HEK293T (cell line): ENCODE measurements around the gene ZNF296.

Experiments used
- CTCF ChIA-PET: fragments of 350-600 bp; formaldehyde crosslinking; extraction: SDS; loops from one replicate; lab custom pipeline; 2021; ENCODE audit warnings: antibody characterized with exemption, inconsistent platforms; lab: Yijun Ruan, JAX
- POLR2A ChIA-PET: fragments of 350-600 bp; formaldehyde crosslinking; extraction: SDS; loops from one replicate; lab custom pipeline; 2020; ENCODE audit warnings: antibody characterized with exemption, inconsistent platforms; lab: Yijun Ruan, JAX
- DNase-seq: peaks from one replicate; pipeline ENCODE4 v3.0.0; 2012; ENCODE audit warnings: mixed read lengths; ENCODE audit errors: extremely low spot score
- ARNT ChIP-seq: fragments of 450-650 bp; IDR thresholded peaks from 2 replicates; pipeline ENCODE4 v1.6.1; 2017; ENCODE audit warnings: mild to moderate bottlenecking
- BHLHE40 ChIP-seq: fragments of 450-650 bp; IDR thresholded peaks from 2 replicates; pipeline ENCODE4 v1.6.1; 2016; ENCODE audit warnings: mild to moderate bottlenecking, moderate library complexity, borderline replicate concordance
- CTBP1 ChIP-seq: fragments of 450-650 bp; IDR thresholded peaks from 2 replicates; pipeline ENCODE4 v1.6.1; 2016; ENCODE audit warnings: borderline replicate concordance
- ELF4 ChIP-seq: fragments of 450-650 bp; IDR thresholded peaks from 2 replicates; pipeline ENCODE4 v1.6.1; 2017; ENCODE audit warnings: antibody characterized with exemption
- FOXA1 ChIP-seq: fragments of 450-650 bp; IDR thresholded peaks from 2 replicates; pipeline ENCODE4 v1.6.1; 2016; ENCODE audit warnings: mild to moderate bottlenecking
- FOXK2 ChIP-seq: fragments of 450-650 bp; IDR thresholded peaks from 2 replicates; pipeline ENCODE4 v1.6.1; 2016; ENCODE audit warnings: mild to moderate bottlenecking
- FOXM1 ChIP-seq: fragments of 450-650 bp; IDR thresholded peaks from 2 replicates; pipeline ENCODE4 v1.6.1; 2017; ENCODE audit warnings: mild to moderate bottlenecking, borderline replicate concordance
- HDGF ChIP-seq: fragments of 450-650 bp; IDR thresholded peaks from 2 replicates; pipeline ENCODE4 v1.6.1; 2017; ENCODE audit warnings: antibody characterized with exemption, borderline replicate concordance
- L3MBTL2 ChIP-seq: fragments of 450-650 bp; conservative IDR thresholded peaks from 2 replicates; pipeline ENCODE4 v1.6.1; 2016; ENCODE audit warnings: mild to moderate bottlenecking
- LEF1 ChIP-seq: fragments of 450-650 bp; IDR thresholded peaks from 2 replicates; pipeline ENCODE4 v1.6.1; 2017; ENCODE audit warnings: mild to moderate bottlenecking, borderline replicate concordance
- NFRKB ChIP-seq: fragments of 450-650 bp; IDR thresholded peaks from 2 replicates; pipeline ENCODE4 v1.6.1; 2016; ENCODE audit warnings: mild to moderate bottlenecking, moderate library complexity
- SP1 ChIP-seq: fragments of 450-650 bp; IDR thresholded peaks from 2 replicates; pipeline ENCODE4 v1.6.1; 2017
- SUZ12 ChIP-seq: fragments of 450-650 bp; IDR thresholded peaks from 2 replicates; pipeline ENCODE4 v1.6.1; 2016; ENCODE audit warnings: mild to moderate bottlenecking
- TARDBP ChIP-seq: fragments of 450-650 bp; IDR thresholded peaks from 2 replicates; pipeline ENCODE4 v1.6.1; 2016
- ZNF384 ChIP-seq: fragments of 450-650 bp; IDR thresholded peaks from 2 replicates; pipeline ENCODE4 v1.6.1; 2016
- TF ChIP-seq, protein P1 (sequence below): fragments of 450-650 bp; IDR thresholded peaks from 2 replicates; pipeline ENCODE4 v1.6.1; 2016

Gene ZNF296

DNA sequence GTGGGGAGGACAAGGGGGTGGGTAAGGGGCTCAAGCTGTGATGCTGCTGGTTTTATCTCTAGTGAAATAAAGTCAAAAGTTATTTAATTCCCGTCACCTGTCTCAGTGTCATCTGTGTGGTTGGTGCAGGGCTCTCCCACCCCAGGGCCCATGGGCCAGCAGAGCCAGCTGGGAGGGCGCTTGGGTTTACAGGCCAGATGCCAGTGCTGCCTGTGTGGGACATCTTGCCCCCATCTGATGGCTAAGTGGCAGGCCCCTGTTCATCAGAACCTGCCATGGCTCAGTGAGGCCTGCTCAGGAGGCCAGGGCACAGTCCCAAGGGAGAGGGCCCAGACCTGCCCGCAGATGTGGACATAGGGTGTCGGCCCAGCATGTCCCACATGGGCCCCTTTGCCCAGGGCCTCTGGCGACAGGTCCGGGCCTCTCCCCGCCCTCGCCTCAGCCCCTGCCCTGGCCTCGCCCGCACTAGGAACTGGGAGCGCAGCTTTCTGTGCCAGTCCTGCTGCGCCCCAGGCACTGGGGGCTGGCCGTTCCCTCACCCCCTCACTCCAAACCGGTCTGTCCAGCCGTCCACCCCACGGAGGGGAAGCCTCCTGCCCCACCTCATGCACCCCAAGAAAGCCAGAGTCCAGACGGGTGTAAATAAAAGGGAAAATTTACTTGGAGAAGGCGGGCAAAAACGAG lies 5.3 kb downstream of the ZNF296 start:
- TF ChIP-seq FOXA1, result no peak
- TF ChIP-seq HDGF, result no peak
- no peak for TF ChIP-seq FOXM1
- TF ChIP-seq SP1, result no peak
- ChIA-PET CTCF (no interaction called here), POLR2A (no interaction called here)
- DNase-seq, result no peak

- POLR2A ChIA-PET, result no interaction called here
- TF ChIP-seq FOXA1 (no peak), CTBP1 (no peak)
- DNase-seq, result no peak
- CTCF ChIA-PET, result no interaction called here
These were observed 6.1 kb downstream of the ZNF296 start for GRCh38 chr19:45070214-45070613.

DNA sequence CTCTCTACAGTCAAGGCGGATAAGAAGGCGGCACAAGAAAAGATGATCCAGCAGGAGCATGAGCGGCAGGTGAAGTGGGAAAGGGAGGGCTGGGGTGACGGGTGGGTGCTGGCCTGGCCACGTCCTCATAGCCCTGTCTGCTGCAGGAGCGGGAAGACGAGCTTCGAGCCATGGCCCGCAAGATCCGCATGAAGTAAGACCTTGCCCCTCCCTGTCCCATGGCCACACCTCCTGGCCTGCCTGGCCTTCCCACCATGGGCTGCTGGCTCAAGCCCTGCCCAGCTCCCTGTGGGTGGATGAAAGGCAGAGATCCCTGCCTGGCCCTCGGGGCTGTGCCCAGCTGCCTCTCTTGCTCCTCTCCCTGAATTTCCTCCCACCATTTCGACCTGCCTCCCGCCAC lies 7.2 kb downstream of the ZNF296 start:
- TF ChIP-seq ZNF384 (no peak), ELF4 (no peak), CTBP1 (no peak), BHLHE40 (no peak), FOXA1 (no peak), TARDBP (no peak), L3MBTL2 (no peak), ARNT (no peak), SP1 (no peak), NFRKB (no peak), HDGF (no peak), SUZ12 (no peak), FOXM1 (no peak), FOXK2 (no peak)
- TF ChIP-seq, protein P1, sequence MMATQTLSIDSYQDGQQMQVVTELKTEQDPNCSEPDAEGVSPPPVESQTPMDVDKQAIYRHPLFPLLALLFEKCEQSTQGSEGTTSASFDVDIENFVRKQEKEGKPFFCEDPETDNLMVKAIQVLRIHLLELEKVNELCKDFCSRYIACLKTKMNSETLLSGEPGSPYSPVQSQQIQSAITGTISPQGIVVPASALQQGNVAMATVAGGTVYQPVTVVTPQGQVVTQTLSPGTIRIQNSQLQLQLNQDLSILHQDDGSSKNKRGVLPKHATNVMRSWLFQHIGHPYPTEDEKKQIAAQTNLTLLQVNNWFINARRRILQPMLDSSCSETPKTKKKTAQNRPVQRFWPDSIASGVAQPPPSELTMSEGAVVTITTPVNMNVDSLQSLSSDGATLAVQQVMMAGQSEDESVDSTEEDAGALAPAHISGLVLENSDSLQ, result no peak
- POLR2A ChIA-PET, result interaction anchor here (1.1 to 1.2 kb wide), 2 partner anchors 10 to 23 kb away, joined by 4 to 5 read pairs; partner anchors contain the start of genes GEMIN7 and PPP1R37
- DNase-seq, result no peak
- CTCF ChIA-PET, result interaction anchor here (1.3 kb wide), 1 partner anchor 10 kb away, joined by 5 read pairs; no protein-coding TSS in a partner anchor

GRCh38 chr19:45068041-45068440 lies 8.2 kb downstream of the ZNF296 start:
- DNase-seq, result no peak
- CTCF ChIA-PET, result interaction anchor here (1.3 kb wide), 1 partner anchor 9 kb away, joined by 5 read pairs; no protein-coding TSS in a partner anchor
- POLR2A ChIA-PET, result interaction anchor here (0.6 to 1.2 kb wide), 2 partner anchors 9 to 11 kb away, joined by 3 to 4 read pairs; partner anchors contain the start of gene GEMIN7
- TF ChIP-seq TARDBP (no peak), ELF4 (no peak), SUZ12 (no peak), LEF1 (no peak), FOXK2 (no peak), HDGF (no peak), BHLHE40 (no peak), ZNF384 (no peak), ARNT (no peak), CTBP1 (no peak)

- DNase-seq, result no peak
- CTCF ChIA-PET, result no interaction called here
- TF ChIP-seq TARDBP (no peak), LEF1 (no peak)
- POLR2A ChIA-PET, result no interaction called here
These were observed 9.2 kb downstream of the ZNF296 start for GRCh38 chr19:45066921-45067661.

- TF ChIP-seq FOXA1, result no peak
- TF ChIP-seq BHLHE40, result no peak
- no peak for TF ChIP-seq ARNT
- no peak for TF ChIP-seq SP1
- no peak for TF ChIP-seq CTBP1
- no peak for TF ChIP-seq FOXM1
- no peak for TF ChIP-seq L3MBTL2
- no peak for TF ChIP-seq SUZ12
- TF ChIP-seq FOXK2, result no peak
- TF ChIP-seq TARDBP, result no peak
- TF ChIP-seq, protein P1, result no peak
- TF ChIP-seq ZNF384, result no peak
- TF ChIP-seq ELF4, result no peak
- no peak for TF ChIP-seq LEF1
- no peak for TF ChIP-seq HDGF
- no peak for TF ChIP-seq NFRKB
- no peak for DNase-seq
- POLR2A ChIA-PET, result interaction anchor here (1.3 kb wide), 1 partner anchor 25 kb away, joined by 5 read pairs; the partner anchor contains the start of gene CLASRP
- CTCF ChIA-PET, result no interaction called here
These were observed 12.2 kb downstream of the ZNF296 start for GRCh38 chr19:45063851-45064801.
